Measurements from ENCODE around the gene RNF150. TPM values are rescaled to one million over a fixed set of nuclear protein-coding genes. Genes with fewer than 3 reads are reported as not detected.

The RNF150 gene
- total and polyA plus RNA-seq, 9 donors = 7.6 to 43.2 (median 31.2) TPM

- Histone ChIP-seq H3K9me3 (no peaks in the 10 kb centered on the region), H3K4me3 (no peak overlapping the region), H3K36me3 (no peaks in the 10 kb centered on the region), H3K4me1 (ENCODE audit: insufficient read depth) (peaks cover 1% of the 10 kb centered on the region), H3K27ac (no peak overlapping the region), H3K27me3 (no peaks in the 10 kb centered on the region)
- TF ChIP-seq EP300 (IDR thresholded peaks at IDR 0.05) (no peak), POLR2A (IDR thresholded peaks at IDR 0.05) (no peak)
- TF ChIP-seq, protein P1, sequence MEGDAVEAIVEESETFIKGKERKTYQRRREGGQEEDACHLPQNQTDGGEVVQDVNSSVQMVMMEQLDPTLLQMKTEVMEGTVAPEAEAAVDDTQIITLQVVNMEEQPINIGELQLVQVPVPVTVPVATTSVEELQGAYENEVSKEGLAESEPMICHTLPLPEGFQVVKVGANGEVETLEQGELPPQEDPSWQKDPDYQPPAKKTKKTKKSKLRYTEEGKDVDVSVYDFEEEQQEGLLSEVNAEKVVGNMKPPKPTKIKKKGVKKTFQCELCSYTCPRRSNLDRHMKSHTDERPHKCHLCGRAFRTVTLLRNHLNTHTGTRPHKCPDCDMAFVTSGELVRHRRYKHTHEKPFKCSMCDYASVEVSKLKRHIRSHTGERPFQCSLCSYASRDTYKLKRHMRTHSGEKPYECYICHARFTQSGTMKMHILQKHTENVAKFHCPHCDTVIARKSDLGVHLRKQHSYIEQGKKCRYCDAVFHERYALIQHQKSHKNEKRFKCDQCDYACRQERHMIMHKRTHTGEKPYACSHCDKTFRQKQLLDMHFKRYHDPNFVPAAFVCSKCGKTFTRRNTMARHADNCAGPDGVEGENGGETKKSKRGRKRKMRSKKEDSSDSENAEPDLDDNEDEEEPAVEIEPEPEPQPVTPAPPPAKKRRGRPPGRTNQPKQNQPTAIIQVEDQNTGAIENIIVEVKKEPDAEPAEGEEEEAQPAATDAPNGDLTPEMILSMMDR (IDR thresholded peaks at IDR 0.05) = no peak
- no peak for DNase-seq
- 76 to 93% (median 83%) methylated on average over 3 of the region's 3 CpGs for WGBS, 3 donors
- intact Hi-C loops (cut with DNase I) = no loop called here
Observed at GRCh38 chr4:141011901-141012315, 121.4 kb downstream of the RNF150 start.

DNA sequence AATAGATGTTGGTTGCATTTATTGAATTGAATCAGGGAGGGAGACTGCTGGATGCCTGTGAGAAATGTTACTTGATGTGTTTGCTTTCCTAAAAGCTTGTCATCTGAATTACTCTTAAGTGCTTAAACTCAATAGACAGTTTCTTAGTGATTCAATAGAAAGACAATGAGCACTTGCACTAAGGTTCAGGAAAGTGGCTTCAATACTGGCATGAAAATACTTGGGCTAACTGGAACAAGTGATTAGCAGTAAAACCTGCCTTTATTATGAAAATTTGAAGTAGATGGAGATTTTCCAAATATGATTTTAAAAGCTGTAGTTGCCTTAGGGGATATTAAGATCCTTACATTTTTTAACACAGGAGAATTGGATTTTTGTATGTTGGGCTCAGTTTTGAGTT is 123.3 kb downstream of the RNF150 start:
- TF ChIP-seq EP300 (IDR thresholded peaks at IDR 0.05) (no peak), POLR2A (IDR thresholded peaks at IDR 0.05) (no peak)
- TF ChIP-seq, protein P1 (IDR thresholded peaks at IDR 0.05) = no peak
- H3K36me3 ChIP-seq = no peaks in the 10 kb centered on the region
- no peak for DNase-seq
- no peak overlapping the region for H3K27ac ChIP-seq
- H3K9me3 ChIP-seq = no peaks in the 10 kb centered on the region
- H3K27me3 ChIP-seq = no peaks in the 10 kb centered on the region
- peaks cover 1% of the 10 kb centered on the region for H3K4me1 ChIP-seq (ENCODE audit: insufficient read depth)
- H3K4me3 ChIP-seq = no peak overlapping the region
- intact Hi-C loops (cut with DNase I) = no loop called here

GRCh38 chr4:141009129-141009528 is 124.1 kb downstream of the RNF150 start:
- Histone ChIP-seq H3K27me3 (no peaks in the 10 kb centered on the region), H3K27ac (no peak overlapping the region), H3K4me3 (no peak overlapping the region), H3K36me3 (no peaks in the 10 kb centered on the region), H3K4me1 (ENCODE audit: insufficient read depth) (peaks cover 1% of the 10 kb centered on the region), H3K9me3 (no peaks in the 10 kb centered on the region)
- no peak for TF ChIP-seq POLR2A (IDR thresholded peaks at IDR 0.05)
- no peak for TF ChIP-seq EP300 (IDR thresholded peaks at IDR 0.05)
- TF ChIP-seq, protein P1 (IDR thresholded peaks at IDR 0.05) = no peak
- intact Hi-C loops (cut with DNase I) = no loop called here
- no peak for DNase-seq
- 94 to 98% (median 97%) methylated on average over 1 of the region's 1 CpG for WGBS, 3 donors

DNA sequence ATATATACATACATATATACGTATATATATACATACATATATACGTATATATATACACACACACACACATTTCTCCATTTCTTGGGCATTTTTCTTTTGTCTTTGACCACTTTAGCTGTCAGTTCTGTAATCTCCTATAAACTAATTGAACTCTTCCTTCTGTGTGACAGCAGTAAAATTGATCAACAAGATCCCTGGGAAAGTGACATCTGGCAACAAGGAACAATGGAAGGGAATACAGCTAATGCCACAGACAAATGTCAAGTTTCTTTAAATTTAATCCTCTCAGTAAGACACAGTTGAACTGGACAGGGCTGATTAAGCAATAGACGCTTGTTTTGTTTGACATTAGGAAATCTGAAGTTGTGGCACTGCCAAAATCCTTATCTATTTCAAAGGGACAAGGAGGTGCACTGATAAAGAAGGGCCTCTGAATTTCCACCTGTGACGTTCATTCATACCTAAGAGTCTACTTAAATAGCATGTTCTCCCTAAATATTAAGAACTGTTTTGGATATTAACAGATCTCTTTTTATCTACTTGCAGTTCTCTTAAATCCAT is 126.9 kb downstream of the RNF150 start:
- Histone ChIP-seq H3K4me3 (no peak overlapping the region), H3K36me3 (no peaks in the 10 kb centered on the region), H3K27me3 (no peaks in the 10 kb centered on the region), H3K9me3 (no peaks in the 10 kb centered on the region), H3K4me1 (ENCODE audit: insufficient read depth) (peaks cover 11% of the 10 kb centered on the region), H3K27ac (no peak overlapping the region)
- 75 to 87% (median 86%) methylated on average over 4 of the region's 4 CpGs for WGBS, 3 donors
- intact Hi-C loops (cut with DNase I) = no loop called here
- no peak for DNase-seq
- TF ChIP-seq, protein P1 (IDR thresholded peaks at IDR 0.05) = no peak
- no peak for TF ChIP-seq EP300 (IDR thresholded peaks at IDR 0.05)
- no peak for TF ChIP-seq POLR2A (IDR thresholded peaks at IDR 0.05)
